DMS79 treated with DMSO at 0.1 percent for 48 hours (cell line): ENCODE data around the gene RFX7.

Experiments used
- DNase-seq: peaks from one replicate; lab custom pipeline; 2025; lab: John Stamatoyannopoulos, UW

Gene RFX7

DNA sequence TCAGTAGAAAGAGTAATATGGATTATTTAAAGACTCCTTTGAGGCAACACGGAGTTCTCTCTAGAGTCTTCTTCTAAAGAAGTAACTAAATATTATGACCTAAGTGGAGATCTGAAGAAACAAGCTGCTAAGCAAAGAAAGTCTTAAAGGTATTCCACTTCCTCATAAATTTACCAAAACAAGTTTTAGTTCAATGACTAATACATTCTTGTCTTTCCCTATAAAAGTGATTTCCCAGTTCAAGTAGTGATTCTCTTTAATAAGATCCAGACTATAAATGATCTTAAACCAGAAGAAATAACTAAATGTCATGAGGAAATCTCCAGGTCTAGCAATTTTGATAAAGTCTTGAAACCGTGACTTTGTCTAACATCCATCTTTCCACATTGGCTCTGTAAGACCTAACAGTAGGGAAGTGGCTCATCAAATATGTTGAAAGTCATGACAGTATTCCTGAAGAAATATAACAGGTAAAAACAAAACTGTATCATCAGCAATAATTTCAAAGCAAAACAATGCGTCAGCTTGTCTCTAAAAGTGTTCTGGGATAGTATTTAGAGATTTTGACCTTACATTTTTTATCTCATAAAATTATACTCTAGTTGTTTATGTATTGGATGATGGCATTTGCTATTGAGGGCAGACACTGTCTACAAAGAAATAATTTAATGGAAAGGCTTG is 198.5 kb downstream of the RFX7 start:
- no peak for DNase-seq

DNA sequence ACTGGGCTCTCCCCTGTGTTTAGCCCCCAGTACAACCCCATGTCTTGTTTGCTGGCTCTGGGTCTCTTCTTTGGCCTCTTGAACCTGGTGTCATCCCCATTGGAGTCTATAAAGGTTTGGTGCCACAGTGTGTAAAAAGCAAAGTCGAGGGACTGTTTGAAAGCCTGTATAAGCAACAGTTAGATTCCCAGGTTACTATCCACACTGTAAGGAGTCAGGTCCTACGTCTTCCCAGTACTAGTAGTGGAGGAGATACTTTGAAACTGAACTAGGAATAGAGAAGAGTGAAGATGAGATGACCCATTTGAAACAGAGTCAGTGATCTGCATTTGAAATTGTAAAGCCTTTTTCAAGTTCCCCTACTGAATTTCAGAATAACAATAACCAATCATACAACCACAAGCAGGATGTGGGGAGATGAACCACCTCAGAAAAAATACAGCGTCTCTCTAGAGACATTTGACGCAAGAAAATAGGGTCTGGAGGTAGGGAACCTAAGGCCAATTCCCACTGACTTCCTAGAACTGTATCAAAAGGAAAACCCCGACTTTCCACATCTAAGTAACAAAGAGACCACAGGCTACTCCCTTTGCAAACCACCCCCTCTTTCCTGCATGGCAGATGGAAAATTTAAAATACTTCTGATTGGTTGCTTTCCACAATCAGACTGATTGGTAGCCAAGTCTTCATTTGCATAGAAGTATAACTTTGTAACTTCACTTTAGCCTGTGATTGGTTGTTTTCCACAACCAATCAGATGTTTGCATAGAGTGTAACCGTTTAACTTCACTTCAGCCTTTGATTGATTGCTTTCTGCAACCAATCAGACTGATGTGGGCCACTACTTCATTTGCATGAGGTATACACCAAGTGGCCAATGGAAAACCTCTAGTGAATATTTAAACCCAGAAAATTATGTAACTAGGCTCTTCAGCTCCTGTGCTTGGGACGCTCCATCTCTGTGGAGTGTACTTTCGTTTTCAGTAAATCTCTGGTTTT is 200.4 kb downstream of the RFX7 start:
- no peak for DNase-seq

DNA sequence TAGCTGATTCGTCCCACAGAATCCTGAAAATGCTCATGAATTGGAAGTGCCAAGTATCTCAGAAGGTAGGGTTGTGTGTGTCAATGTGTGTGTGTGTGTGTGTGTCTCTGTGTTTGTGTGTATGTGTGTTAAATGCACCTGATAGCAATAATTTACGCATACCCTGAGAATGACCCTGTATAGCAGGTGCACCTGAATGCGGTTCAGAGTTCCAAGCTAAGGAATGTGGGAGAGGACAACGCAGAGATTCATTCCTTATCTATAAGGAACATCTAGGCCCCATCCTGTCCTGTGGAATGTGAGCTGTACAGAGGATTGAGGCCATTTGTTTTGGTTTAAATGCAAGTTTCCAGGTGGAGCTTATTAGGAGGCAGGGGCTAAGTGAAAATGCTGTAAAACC is 201.2 kb downstream of the RFX7 start:
- DNase-seq, result no peak

DNA sequence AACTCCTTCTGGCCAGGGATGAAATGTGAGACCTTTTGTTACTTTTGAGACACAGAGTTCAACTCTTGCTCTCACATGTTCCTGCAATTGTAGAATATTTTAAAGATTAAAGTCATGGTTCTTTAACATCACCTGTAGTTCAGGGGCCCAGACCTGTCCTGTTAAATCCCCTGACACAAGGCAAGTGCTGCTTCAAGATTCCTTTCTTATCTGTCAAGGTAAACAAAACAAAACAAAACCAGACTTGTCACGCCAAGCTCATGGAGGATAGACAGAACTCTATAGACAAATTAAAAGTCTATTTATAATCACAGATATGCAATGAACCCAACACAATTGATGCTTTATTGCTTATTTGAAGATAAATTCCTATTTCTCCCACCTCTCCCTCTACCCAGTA is 201.6 kb downstream of the RFX7 start:
- no peak for DNase-seq

DNA sequence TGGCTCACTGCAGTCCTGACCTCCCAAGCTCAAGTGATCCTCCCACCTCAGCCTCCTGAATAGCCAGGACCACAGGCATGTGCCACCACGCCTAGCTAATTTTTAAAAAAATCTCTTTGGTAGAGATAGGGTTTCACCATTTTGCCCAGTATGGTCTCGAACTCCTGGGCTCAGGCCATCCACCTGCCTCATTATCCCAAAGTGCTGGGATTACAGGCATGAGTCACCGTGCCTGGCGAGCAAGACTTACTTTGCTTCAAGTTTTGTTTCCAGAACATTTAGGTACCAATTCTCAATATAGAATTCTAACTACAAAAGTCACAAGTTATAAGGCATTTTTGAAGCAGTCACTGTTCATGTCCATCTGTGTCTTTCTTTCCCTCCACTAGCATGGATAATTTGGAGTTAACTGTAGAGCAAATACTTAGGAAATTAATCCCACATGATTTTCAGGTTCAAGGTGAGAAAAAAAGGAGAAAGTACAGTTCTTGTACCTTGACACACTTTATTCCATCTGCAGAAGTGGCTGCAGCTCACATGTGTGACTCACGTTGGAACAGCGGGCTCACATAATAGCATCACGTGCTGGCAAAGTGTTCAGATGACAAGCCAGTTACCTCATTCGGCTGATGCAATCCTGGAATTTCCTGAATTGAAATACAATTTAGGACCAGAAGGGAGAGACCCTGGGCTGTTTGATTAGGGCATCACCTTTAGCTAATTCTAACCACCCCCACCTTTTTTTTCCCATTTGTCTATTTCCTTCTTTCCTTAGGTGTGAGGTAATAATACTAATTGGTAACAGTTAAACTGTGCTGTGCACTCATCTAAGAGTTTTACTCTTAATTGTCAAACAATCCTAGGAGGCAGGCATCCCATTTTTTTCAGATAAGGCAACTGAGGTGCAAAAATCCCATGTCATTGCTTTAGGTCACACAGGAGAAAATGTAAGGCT is 203.3 kb downstream of the RFX7 start:
- DNase-seq, result no peak

DNA sequence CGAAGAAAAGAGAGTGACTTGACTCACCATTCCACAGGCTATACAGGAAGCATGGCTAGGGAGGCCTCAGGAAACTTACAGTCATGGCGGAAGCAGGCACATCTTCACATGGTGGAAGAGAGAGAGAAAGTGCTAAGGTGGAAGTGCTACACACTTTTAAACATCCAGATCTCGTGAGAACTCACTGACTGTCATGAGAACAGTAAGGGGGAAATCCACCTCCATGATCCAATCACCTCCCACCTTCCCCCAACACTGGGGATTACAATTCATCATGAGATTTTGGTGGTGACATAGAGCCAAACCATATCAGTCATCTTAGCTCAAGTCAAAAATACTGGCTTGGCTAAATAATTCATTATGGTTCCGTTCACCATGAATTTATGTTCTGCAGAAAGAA is 205.0 kb downstream of the RFX7 start:
- no peak for DNase-seq

DNA sequence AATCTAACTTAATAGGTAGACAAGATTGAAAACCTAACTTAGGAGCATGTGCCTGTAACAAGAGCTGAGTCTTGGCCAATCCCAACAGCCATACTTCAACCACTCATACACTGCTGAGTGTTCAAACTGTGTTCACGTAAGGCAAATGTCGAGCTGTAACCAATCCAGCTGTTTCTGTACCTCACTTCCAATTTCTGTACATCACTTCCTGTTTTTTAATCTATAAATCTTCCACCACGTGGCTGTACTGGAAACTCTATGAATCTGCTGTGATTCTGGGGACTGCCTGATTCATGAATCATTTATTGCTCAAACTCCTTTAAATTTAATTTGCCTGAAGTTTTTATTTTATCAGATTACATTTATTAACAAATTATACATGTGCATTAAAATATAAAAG is 205.7 kb downstream of the RFX7 start:
- DNase-seq, result no peak
